ENCODE data around the gene SLBP.
A peak's percentile ranks its signal among the peaks of the same experiment; 100 is the strongest.

DNA sequence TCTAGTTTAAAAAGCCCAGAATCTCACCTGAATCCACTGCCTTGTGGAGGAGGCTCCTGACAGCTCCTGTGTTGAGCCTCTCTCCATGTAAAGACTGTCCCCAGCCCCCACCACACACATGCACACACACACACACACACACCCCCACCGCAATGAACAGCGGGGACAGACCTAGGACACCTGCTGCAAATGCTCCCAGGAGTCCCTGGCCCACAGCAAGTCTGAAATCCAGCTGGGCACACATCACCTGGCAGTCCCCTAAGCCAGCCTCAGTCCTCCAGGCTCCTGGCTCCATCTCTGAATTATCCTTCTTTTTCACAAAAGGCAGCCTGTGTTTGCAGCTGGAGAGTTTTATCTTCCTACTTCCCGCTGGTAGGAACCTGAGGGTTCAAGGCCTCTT lies 21.4 kb downstream of the SLBP start:
- TF ChIP-seq POLR2A (IDR thresholded peaks at IDR 0.05; ENCODE audit: low read length) (peak; percentile 6), GATA1 (IDR thresholded peaks at IDR 0.05; ENCODE audit: low read depth, low read length) (no peak)
